Body of pancreas (tissue), 4 donors: ENCODE data around the gene SORCS1. TPM values are rescaled to one million over a fixed set of nuclear protein-coding genes. Genes with fewer than 3 reads are reported as not detected.

ENCODE experiments used
- ATAC-seq: fragments of 150-250 bp; one replicate; pipeline ENCODE4 v1.9.1; 2016
- DNase-seq, 4 donors: peaks; one replicate each; pipeline ENCODE4 v3.0.0-alpha.2; 2019
- H3K27ac ChIP-seq, 4 donors: fragments of 200-600 bp; sonication (generic); 1 replicate in 3 of 4; 2 replicates in 1 of 4; pipeline versions ENCODE4 v1.5.1 to v1.6.1; 2016 to 2019; ENCODE audit warnings: mild to moderate bottlenecking in 1 of 4, mixed read lengths in 1 of 4, moderate library complexity in 1 of 4
- H3K27me3 ChIP-seq, 2 donors: fragments of 200-600 bp; sonication (generic); one replicate each; pipeline ENCODE4 v1.6.0; 2016; ENCODE audit warnings: mild to moderate bottlenecking in 1 of 2
- H3K36me3 ChIP-seq, 2 donors: fragments of 200-600 bp; sonication (generic); replicated peaks in 1 of 2; 2 replicates each; pipeline ENCODE4 v1.5.1; 2016; ENCODE audit warnings: low read depth in 2 of 2; ENCODE audit not compliant: insufficient read depth in 1 of 2
- H3K4me1 ChIP-seq: fragments of 200-600 bp; sonication (generic); one replicate; pipeline ENCODE4 v1.6.0; 2016
- H3K4me3 ChIP-seq, 2 donors: fragments of 200-600 bp; sonication (generic); 1 replicate in 1 of 2; 2 replicates in 1 of 2; pipeline ENCODE4 v1.5.1; 2016 to 2019
- H3K9me3 ChIP-seq, 3 donors: fragments of 200-600 bp; sonication (generic); 1 replicate in 2 of 3; 2 replicates in 1 of 3; pipeline ENCODE4 v1.5.1; 2016
- POLR2A ChIP-seq, 3 donors: fragments of 450-650 bp; IDR thresholded peaks; one replicate each; pipeline ENCODE4 v1.6.1; 2016; ENCODE audit warnings: antibody characterized with exemption in 3 of 3, mild to moderate bottlenecking in 2 of 3
- WGBS, 2 donors: methylation state at CpG; one replicate each; pipeline ENCODE4 v1.1.5; 2017; 5-methylcytosine and 5-hydroxymethylcytosine counted together
- intact Hi-C: fragments of 100-400 bp; cut with DNase I; formaldehyde crosslinking; loops from one replicate; pipeline ENCODE4 v1.15.1; 2023
- total RNA-seq, 2 donors: library from RNA; depleted of rRNA; stranded (reverse); fragments of >200 nt; gene quantifications; one replicate each; pipeline ENCODE4 v1.1.0, GENCODE V29; 2016
- TF ChIP-seq, protein P1 (sequence below), 7 experiments: fragments of 450-650 bp in 4 of 7; fragments of 200-600 bp in 3 of 7; sonication (generic) in 3 of 7; IDR thresholded peaks; one replicate each; pipeline ENCODE4 v1.5.1; 2016 to 2019; ENCODE audit warnings: antibody characterized with exemption in 7 of 7

Gene SORCS1
- total RNA-seq, 2 donors from 2014 or later, result 1.3 to 6.0 TPM

DNA sequence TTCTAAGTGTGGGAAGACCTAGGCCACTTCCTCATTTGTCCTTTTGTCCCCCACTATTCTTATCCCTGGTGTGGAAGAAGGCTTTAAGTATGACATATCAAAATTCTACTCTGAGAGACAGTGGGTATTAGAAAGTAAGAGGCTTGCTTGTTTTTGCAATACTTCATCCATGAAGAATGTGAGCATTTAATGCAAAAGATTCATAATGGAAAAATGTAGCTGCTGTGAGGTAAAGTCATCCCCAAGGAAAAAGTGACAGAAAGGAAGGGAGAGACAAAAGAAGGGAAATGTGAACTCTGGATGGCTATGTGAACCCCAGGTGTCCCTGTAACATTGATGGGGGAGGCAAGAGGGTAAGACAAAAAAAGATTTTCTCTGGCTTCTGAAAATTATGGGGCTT lies 607.5 kb downstream of the SORCS1 start:
- Histone ChIP-seq H3K36me3 (no peaks in the 10 kb centered on the region), H3K9me3 (no peaks in the 10 kb centered on the region), H3K4me1 (no peaks in the 10 kb centered on the region), H3K4me3 (no peak overlapping the region), H3K27me3 (no peaks in the 10 kb centered on the region), H3K27ac (no peak overlapping the region)
- TF ChIP-seq POLR2A (IDR thresholded peaks at IDR 0.05), result no peak
- TF ChIP-seq, protein P1, sequence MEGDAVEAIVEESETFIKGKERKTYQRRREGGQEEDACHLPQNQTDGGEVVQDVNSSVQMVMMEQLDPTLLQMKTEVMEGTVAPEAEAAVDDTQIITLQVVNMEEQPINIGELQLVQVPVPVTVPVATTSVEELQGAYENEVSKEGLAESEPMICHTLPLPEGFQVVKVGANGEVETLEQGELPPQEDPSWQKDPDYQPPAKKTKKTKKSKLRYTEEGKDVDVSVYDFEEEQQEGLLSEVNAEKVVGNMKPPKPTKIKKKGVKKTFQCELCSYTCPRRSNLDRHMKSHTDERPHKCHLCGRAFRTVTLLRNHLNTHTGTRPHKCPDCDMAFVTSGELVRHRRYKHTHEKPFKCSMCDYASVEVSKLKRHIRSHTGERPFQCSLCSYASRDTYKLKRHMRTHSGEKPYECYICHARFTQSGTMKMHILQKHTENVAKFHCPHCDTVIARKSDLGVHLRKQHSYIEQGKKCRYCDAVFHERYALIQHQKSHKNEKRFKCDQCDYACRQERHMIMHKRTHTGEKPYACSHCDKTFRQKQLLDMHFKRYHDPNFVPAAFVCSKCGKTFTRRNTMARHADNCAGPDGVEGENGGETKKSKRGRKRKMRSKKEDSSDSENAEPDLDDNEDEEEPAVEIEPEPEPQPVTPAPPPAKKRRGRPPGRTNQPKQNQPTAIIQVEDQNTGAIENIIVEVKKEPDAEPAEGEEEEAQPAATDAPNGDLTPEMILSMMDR (IDR thresholded peaks at IDR 0.05), result no peak
- DNase-seq, result no peak
- ATAC-seq, result no peak
- intact Hi-C loops, result no loop called here

- H3K27ac ChIP-seq, result no peak overlapping the region
- no peak overlapping the region for H3K4me3 ChIP-seq
- ATAC-seq (no peak), DNase-seq (no peak)
- H3K27me3 ChIP-seq, result no peaks in the 10 kb centered on the region
- H3K36me3 ChIP-seq, result no peaks in the 10 kb centered on the region
- intact Hi-C loops, result no loop called here
- 59 to 69% methylated on average over 2 of the region's 2 CpGs for WGBS, 2 donors
- H3K9me3 ChIP-seq, result no peaks in the 10 kb centered on the region
- H3K4me1 ChIP-seq, result no peaks in the 10 kb centered on the region
- TF ChIP-seq, protein P1 (IDR thresholded peaks at IDR 0.05), result no peak
- TF ChIP-seq POLR2A (IDR thresholded peaks at IDR 0.05), result no peak
These were observed 608.9 kb downstream of the SORCS1 start for GRCh38 chr10:106555599-106555998.

- Histone ChIP-seq H3K4me3 (no peak overlapping the region), H3K36me3 (no peaks in the 10 kb centered on the region), H3K9me3 (no peaks in the 10 kb centered on the region), H3K27ac (no peak overlapping the region), H3K27me3 (no peaks in the 10 kb centered on the region), H3K4me1 (no peaks in the 10 kb centered on the region)
- TF ChIP-seq, protein P1 (IDR thresholded peaks at IDR 0.05), result no peak
- no peak for TF ChIP-seq POLR2A (IDR thresholded peaks at IDR 0.05)
- WGBS, 2 donors, result 51 to 62% methylated on average over 4 of the region's 4 CpGs
- no peak for ATAC-seq
- intact Hi-C loops, result no loop called here
- DNase-seq, result no peak
These were observed 612.9 kb downstream of the SORCS1 start for GRCh38 chr10:106551501-106552062.

GRCh38 chr10:106548832-106549231 lies 615.7 kb downstream of the SORCS1 start:
- no peaks in the 10 kb centered on the region for H3K9me3 ChIP-seq
- no peaks in the 10 kb centered on the region for H3K27me3 ChIP-seq
- H3K27ac ChIP-seq, result no peak overlapping the region
- intact Hi-C loops, result no loop called here
- no peak overlapping the region for H3K4me3 ChIP-seq
- DNase-seq (no peak), ATAC-seq (no peak)
- no peaks in the 10 kb centered on the region for H3K36me3 ChIP-seq
- 66 to 79% methylated on average over 6 of the region's 6 CpGs for WGBS, 2 donors
- H3K4me1 ChIP-seq, result no peaks in the 10 kb centered on the region
- TF ChIP-seq, protein P1 (IDR thresholded peaks at IDR 0.05), result no peak
- no peak for TF ChIP-seq POLR2A (IDR thresholded peaks at IDR 0.05)

- Histone ChIP-seq H3K27me3 (no peaks in the 10 kb centered on the region), H3K4me3 (no peak overlapping the region), H3K36me3 (no peaks in the 10 kb centered on the region), H3K4me1 (no peaks in the 10 kb centered on the region), H3K27ac (no peak overlapping the region), H3K9me3 (no peaks in the 10 kb centered on the region)
- WGBS, 2 donors, result 69 to 76% methylated on average over 7 of the region's 7 CpGs
- DNase-seq (no peak), ATAC-seq (no peak)
- TF ChIP-seq, protein P1 (IDR thresholded peaks at IDR 0.05), result no peak
- no peak for TF ChIP-seq POLR2A (IDR thresholded peaks at IDR 0.05)
- intact Hi-C loops, result no loop called here
These were observed 617.4 kb downstream of the SORCS1 start for GRCh38 chr10:106547047-106547635.
